Endothelial cell of hepatic sinusoid (primary cell): ENCODE results near the gene NCOA7.

ENCODE experiments used
- in situ Hi-C: cut with HindIII; loops from 2 replicates; pipeline ENCODE4 v1.10.0; 2017; ENCODE audit warnings: low sequenced_read_pairs

NCOA7 gene

GRCh38 chr6:125858427-125859320 is 67.9 kb downstream of the NCOA7 start:
- in situ Hi-C loops, result no loop called here

DNA sequence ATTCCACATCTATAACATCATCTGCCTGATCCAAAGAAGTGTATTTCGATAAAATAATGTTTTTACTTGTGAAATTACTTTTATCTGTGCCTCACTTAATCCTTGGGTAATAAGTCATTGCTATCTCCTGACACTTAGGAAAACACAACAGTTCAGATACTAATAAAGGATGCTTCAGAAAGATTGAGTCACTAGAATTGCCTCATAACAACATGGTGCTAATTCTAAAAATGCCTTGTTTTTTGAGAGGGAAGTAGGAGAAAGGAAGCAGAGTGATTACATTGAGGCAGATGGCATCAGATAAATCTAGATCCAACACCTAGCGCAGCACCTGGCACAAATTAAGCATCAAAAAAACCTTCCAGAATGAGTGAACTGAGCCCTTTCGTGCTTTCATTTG is 69.0 kb downstream of the NCOA7 start:
- in situ Hi-C loops, result no loop called here

DNA sequence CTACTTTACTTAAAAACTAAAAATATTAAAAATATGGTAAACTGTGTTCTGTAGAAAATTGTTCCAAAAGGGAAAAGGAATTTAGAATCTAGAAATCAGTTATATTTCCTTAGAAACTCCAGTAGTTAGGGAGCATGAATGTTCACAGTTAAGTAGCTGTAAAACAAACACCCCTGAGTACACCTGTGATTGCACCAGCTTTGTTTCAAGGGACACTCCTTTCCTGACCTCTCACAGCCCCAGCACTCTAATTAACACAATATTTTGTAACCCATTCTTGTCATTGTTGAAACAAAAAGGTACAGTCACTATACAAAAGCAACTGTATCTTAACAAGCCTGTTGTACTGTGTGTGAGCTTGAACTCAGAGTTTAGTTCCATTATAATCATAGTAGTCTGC is 72.3 kb downstream of the NCOA7 start:
- in situ Hi-C loops, result no loop called here

DNA sequence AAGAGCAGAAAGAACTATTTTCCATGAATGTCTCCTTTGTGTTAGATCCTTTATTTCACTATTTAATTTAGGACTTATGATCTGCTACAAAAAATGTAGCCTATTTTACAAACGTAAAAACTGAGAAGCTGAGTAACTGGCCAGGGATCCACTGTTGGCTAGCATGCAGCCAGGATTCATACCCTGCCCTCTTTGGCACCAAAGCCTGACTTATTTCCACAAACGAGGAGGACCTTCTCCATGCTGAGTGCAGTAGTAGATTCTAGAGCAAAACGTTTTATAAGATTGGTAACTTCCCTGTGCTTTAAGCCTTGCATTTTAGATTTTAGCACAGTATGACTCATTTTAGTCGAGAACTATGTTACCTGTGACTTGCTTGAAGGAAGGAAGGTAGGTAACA is 74.3 kb downstream of the NCOA7 start:
- in situ Hi-C loops, result no loop called here

DNA sequence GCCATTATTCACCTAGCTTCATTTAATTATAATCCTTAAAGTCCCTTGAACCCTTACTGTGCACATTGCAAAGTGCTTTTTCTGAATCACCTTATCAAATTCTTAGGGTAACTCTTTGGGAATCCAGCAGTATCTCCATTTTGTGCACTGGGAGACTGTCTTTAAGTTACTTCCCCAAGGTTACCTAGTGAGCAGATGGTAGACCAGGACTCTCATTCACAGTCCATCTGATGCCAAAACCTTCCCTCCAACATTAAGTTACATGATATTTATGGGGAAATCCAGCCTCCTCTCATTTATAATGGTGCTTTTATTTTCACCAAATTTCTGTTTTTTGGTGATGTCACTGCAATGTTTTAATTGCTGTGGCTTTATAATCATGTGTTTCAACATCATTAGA is 75.7 kb downstream of the NCOA7 start:
- in situ Hi-C loops, result no loop called here

GRCh38 chr6:125867483-125867942 is 76.8 kb downstream of the NCOA7 start:
- in situ Hi-C loops, result no loop called here

GRCh38 chr6:125868252-125868651 is 77.5 kb downstream of the NCOA7 start:
- in situ Hi-C loops, result no loop called here

GRCh38 chr6:125868678-125869395 is 78.1 kb downstream of the NCOA7 start:
- in situ Hi-C loops, result no loop called here

GRCh38 chr6:125869427-125869826 is 78.7 kb downstream of the NCOA7 start:
- in situ Hi-C loops, result no loop called here

GRCh38 chr6:125871365-125871764 is 80.6 kb downstream of the NCOA7 start:
- in situ Hi-C loops, result no loop called here

DNA sequence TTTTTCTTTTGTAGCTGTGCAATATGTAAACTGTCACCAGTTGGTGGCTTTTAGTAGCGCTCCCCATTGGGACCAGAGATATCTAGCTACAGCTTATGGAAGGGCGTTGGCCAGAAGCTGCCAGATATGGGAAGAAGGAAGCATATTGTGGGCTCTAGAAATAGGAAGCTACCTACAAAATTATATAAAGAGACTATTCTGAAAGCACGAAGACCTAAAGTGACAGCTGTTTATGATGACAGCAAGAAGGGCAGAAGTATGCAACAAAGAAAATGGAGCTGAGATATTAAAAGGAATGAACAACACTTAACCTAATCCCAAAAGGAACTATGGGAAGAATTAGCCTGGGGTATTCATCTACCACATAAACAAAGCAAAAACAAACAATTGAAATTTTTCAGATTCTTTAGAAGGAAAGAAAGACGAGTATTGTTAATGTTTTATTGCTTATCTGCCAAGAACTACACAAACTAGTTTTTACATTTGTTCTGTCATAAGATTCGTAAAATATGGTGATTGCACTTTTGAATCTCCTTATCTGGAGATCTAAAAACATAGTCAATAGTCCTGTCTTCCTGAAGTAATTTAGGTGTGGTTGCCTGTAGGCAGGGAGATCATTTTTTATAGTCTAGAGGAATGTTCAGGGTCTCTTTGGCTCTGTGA is 81.6 kb downstream of the NCOA7 start:
- in situ Hi-C loops, result no loop called here

- in situ Hi-C loops, result no loop called here
Measured at GRCh38 chr6:125882243-125882642, 91.5 kb downstream of the NCOA7 start.

DNA sequence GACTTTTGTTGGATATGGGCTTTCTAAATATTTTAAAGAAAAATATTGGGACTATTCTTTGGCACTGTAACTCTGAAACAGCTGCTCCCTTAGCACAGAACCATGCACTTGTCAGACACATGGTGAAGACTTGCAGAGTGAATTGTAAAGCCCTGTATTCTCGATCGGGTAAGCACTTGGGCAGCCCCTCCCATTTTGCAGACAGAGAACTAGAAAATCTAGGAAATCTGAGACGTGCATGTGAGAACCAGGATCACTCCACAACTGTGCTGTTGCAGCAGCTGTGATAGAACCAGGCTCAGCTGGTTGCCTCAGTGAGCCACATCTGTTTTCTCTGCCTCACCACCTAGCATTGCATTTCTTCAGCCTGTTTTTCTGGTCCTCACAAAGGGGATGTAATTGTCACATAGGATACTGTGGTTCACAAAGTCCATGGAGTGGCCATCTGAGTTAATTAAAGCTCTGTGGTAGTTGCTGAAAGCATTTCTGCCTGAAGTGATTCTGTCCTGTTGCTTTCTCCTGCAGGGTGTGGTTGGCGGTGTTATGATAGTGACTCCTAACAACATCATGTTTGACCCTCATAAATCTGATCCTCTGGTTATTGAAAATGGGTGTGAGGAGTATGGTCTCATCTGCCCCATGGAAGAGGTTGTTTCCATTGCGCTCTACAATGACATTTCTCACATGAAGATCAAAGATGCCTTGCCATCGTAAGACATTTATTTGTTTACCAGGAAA is 94.0 kb downstream of the NCOA7 start:
- in situ Hi-C loops, result no loop called here

- in situ Hi-C loops, result no loop called here
Measured at GRCh38 chr6:125886021-125886420, 95.3 kb downstream of the NCOA7 start.

GRCh38 chr6:125886914-125887313 is 96.2 kb downstream of the NCOA7 start:
- in situ Hi-C loops, result no loop called here

GRCh38 chr6:125887372-125887771 is 96.6 kb downstream of the NCOA7 start:
- in situ Hi-C loops, result no loop called here

DNA sequence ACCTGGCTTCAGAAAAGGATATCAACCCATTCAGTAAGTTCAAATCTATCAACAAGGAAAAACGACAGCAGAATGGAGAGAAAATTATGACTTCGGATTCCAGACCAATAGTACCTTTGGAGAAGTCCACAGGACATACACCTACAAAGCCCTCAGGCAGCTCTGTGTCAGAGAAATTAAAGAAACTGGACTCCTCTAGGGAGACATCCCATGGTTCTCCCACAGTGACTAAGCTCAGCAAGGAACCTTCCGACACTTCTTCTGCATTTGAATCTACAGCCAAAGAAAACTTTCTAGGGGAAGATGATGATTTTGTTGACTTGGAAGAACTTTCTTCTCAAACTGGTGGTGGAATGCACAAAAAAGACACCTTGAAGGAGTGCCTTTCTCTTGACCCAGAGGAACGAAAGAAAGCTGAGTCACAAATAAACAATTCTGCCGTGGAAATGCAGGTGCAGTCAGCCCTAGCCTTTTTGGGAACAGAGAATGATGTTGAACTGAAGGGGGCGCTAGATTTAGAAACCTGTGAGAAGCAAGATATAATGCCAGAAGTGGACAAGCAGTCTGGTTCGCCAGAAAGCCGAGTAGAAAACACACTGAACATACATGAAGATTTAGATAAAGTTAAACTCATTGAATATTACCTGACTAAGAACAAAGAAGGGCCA is 98.4 kb downstream of the NCOA7 start:
- in situ Hi-C loops, result no loop called here

GRCh38 chr6:125899726-125900182 is 109.0 kb downstream of the NCOA7 start:
- in situ Hi-C loops, result no loop called here

DNA sequence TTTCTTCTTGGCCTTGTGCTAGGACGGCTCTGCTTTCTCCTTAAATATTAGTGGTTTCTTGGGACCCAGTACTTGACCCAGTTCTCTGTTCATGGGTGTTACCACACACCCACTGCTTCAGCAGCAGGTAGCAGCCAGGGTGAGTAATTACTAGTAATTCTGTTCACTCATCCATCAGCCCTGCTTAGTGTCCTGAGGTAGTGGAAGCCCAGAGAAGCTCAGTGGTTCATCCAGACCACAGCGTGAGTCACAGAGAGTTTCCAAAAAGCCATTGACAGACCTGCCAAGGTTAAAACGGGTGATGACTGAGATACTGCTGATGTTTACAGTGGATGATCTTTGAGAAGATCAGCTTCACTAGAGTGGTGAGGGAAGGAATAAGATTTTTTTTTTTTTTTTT is 114.1 kb downstream of the NCOA7 start:
- in situ Hi-C loops, result no loop called here
